ENCODE data around the gene GPSM1. TPM values are rescaled to one million over a fixed set of nuclear protein-coding genes. Genes with fewer than 3 reads are reported as not detected.

GPSM1 gene
- total RNA-seq, 1 experiment from 2014 or later, result 21.2 TPM

DNA sequence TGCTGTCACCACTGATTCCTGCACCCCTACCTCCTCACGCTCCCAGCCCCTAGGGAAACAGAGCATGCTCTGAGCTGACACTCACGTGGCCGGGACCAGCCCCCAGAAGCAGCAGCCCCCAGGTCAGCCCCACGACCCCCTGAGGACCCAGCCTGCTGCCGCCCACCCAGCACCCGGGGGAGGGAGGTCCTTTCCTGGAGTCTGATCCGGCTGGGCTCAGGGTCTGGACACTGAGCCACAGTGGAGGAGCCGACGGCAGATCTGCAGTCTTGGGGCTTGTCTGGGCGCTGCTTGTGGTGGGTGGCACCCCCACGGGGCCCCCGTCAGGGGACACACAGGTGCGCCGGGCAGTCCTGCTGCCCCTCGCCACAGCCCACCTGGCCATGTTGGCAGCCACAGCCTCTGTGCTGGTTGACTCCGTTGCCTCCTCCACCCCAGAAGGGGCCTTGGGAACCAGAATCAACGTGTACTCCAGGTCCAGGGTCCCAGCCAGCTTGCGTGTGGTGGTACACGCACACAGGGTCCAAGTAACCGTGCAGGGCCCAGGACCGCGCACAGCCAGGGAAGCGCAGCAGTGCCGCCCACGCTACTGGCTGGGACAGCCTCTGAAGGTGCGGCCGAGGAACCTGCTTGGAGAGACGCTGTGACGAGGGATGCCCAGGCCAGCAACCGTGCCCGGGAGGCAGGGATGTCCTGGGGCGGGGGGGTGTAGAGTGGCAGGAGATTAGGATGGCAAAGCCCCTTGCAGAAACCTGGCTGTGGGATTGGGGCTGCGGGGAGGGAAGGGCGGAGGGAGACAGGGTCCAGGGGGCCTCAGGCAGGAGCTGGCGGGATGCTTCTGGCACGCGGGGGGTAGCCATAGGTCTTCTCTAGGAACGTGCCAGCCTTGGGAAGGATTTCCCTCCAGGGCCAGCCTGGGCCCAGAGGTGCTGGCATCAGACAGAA lies 32.7 kb downstream of the GPSM1 start:
- in situ Hi-C loops (cut with HindIII; ENCODE audit: low pct_unique_long_range_greater_than_20kb, low sequenced_read_pairs), result no loop called here

GRCh38 chr9:136361047-136361753 lies 33.9 kb downstream of the GPSM1 start:
- in situ Hi-C loops (cut with HindIII; ENCODE audit: low pct_unique_long_range_greater_than_20kb, low sequenced_read_pairs), result no loop called here
- DNase-seq (ENCODE audit: low read depth, low spot score), result no peak

More for the DNA sequence above, 32.7 kb downstream of the GPSM1 start:
- no peak for DNase-seq (ENCODE audit: low read depth, low spot score)

- in situ Hi-C loops (cut with HindIII; ENCODE audit: low pct_unique_long_range_greater_than_20kb, low sequenced_read_pairs), result no loop called here
- no peak for DNase-seq (ENCODE audit: low read depth, low spot score)
Observed at GRCh38 chr9:136361754-136362449, 34.6 kb downstream of the GPSM1 start.

- DNase-seq (ENCODE audit: low read depth, low spot score), result no peak
- in situ Hi-C loops (cut with HindIII; ENCODE audit: low pct_unique_long_range_greater_than_20kb, low sequenced_read_pairs), result no loop called here
Observed at GRCh38 chr9:136362450-136362784, 35.1 kb downstream of the GPSM1 start.

- DNase-seq (ENCODE audit: low read depth, low spot score), result peak; percentile 95
- in situ Hi-C loops (cut with HindIII; ENCODE audit: low pct_unique_long_range_greater_than_20kb, low sequenced_read_pairs), result no loop called here
Observed at GRCh38 chr9:136363106-136363948, 36.0 kb downstream of the GPSM1 start, which contains the start of gene DNLZ. Gene DNLZ, minus strand, starts transcription at chr9:136363744. Its CDS starts 30 bp downstream, at chr9:136363714.

GRCh38 chr9:136363949-136364748 lies 36.8 kb downstream of the GPSM1 start:
- DNase-seq (ENCODE audit: low read depth, low spot score), result no peak
- in situ Hi-C loops (cut with HindIII; ENCODE audit: low pct_unique_long_range_greater_than_20kb, low sequenced_read_pairs), result no loop called here

DNA sequence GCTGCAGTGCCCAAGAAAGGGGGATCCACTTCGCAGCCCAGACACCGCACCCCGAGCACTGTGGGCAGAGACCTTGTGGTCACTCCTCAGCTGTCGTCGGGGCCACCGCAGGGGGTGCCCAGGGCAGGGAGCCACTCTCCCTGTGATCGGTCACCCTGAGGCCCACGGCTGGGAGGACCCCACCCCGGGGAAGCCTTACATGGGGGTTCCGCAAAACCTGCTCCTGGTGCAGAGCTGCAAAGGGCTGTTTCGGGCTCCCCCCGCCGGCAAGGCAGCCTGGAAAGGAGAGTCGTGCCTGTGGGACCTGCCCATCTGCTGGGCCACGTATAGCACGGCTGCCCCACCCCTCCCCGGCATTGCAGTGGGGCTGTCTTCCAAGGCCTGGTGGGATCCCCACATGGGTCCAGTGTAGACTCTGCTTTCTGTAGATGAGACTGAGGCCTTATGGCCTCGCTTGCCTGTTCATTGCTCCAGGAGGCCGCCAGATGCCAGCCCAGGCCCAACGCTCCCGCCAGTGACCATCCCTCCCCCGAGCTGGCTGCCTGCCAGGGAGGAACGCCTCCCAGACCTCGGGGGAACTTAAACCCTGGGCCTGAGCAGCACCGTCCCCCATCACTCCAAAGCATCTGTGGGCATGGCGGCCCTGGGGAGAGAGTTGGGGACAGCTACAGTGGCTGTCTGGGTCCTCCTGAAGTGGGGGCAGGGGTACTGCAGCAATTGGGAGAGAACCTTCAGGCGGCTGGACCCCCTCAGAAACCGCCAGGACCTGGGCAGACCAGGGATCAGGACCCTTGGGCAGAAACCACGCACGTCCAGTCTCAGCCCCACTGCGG lies 37.8 kb downstream of the GPSM1 start:
- no peak for DNase-seq (ENCODE audit: low read depth, low spot score)
- in situ Hi-C loops (cut with HindIII; ENCODE audit: low pct_unique_long_range_greater_than_20kb, low sequenced_read_pairs), result no loop called here

- DNase-seq (ENCODE audit: low read depth, low spot score), result no peak
- in situ Hi-C loops (cut with HindIII; ENCODE audit: low pct_unique_long_range_greater_than_20kb, low sequenced_read_pairs), result no loop called here
Observed at GRCh38 chr9:136365775-136366222, 38.5 kb downstream of the GPSM1 start.

DNA sequence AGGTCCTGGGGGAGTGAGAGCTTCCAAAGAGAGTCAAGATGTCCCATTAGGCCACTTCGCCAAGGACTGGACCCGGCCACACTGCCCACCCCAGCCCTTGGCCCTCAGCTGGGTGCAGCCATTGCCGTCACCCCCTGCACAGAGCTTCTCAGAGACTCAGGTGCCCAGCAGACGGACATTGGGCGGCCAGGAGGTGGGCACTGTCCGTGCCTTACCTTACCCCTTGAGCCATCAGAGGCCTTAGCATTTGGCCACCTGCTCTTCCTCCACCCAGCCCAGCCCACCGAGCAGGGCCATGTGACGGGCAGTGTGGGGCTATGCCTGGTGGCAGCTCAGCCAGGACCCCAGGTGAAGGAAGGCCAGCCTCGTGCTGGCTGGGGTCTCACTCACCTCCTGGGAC lies 39.5 kb downstream of the GPSM1 start:
- in situ Hi-C loops (cut with HindIII; ENCODE audit: low pct_unique_long_range_greater_than_20kb, low sequenced_read_pairs), result no loop called here
- DNase-seq (ENCODE audit: low read depth, low spot score), result no peak

- in situ Hi-C loops (cut with HindIII; ENCODE audit: low pct_unique_long_range_greater_than_20kb, low sequenced_read_pairs), result no loop called here
- DNase-seq (ENCODE audit: low read depth, low spot score), result no peak
Observed at GRCh38 chr9:136367296-136368145, 40.2 kb downstream of the GPSM1 start.

GRCh38 chr9:136368190-136368589 lies 40.9 kb downstream of the GPSM1 start:
- in situ Hi-C loops (cut with HindIII; ENCODE audit: low pct_unique_long_range_greater_than_20kb, low sequenced_read_pairs), result no loop called here
- no peak for DNase-seq (ENCODE audit: low read depth, low spot score)

DNA sequence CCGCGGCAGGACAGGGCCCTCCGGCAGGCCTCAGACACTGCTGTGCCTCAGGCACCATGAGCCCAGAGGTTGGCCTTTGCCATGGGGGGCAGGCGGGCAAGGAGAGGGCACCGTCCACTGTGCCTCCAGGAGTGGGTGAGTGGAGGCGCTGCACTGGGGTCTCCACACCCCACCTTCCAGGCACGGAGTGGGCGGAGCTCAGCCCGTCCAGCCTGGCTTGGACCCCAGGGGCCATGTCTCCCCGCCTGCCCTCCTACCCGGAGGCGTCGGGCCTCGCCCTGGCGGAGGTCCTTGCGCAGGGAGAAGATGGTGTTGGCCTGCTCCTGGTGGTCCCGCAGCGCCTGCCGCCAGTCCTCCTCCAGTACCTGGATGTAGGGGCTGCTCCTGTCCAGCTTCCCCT lies 42.7 kb downstream of the GPSM1 start:
- in situ Hi-C loops (cut with HindIII; ENCODE audit: low pct_unique_long_range_greater_than_20kb, low sequenced_read_pairs), result no loop called here

GRCh38 chr9:136370687-136371532 lies 43.6 kb downstream of the GPSM1 start:
- in situ Hi-C loops (cut with HindIII; ENCODE audit: low pct_unique_long_range_greater_than_20kb, low sequenced_read_pairs), result no loop called here
- no peak for DNase-seq (ENCODE audit: low read depth, low spot score)

More for the DNA sequence above, 42.7 kb downstream of the GPSM1 start:
- DNase-seq (ENCODE audit: low read depth, low spot score), result no peak

DNA sequence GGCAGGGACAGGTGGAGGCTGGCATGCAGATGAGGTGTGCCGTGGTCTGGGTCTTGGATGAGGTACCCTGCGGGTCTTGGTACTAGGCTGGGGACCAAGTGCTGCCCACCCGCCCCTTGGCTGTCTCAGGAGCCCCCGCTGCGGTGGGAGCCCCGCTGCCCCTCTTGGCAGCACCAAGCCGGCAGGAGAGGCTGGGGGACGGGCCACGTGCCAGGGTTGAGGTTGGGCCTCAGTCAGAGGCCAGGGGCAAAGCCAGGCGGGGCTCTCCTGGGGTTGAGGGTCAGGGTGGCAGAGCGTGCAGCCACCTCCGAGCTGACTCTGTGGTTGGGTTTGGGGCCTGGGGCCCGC lies 44.2 kb downstream of the GPSM1 start:
- in situ Hi-C loops (cut with HindIII; ENCODE audit: low pct_unique_long_range_greater_than_20kb, low sequenced_read_pairs), result no loop called here
- DNase-seq (ENCODE audit: low read depth, low spot score), result no peak
